DLD1 (cell line): ENCODE data around the gene SGK2.

ENCODE experiments used
- in situ Hi-C: cut with HindIII; loops from 2 replicates; pipeline ENCODE4 v1.10.0; 2017; ENCODE audit warnings: low sequenced_read_pairs

Gene SGK2

DNA sequence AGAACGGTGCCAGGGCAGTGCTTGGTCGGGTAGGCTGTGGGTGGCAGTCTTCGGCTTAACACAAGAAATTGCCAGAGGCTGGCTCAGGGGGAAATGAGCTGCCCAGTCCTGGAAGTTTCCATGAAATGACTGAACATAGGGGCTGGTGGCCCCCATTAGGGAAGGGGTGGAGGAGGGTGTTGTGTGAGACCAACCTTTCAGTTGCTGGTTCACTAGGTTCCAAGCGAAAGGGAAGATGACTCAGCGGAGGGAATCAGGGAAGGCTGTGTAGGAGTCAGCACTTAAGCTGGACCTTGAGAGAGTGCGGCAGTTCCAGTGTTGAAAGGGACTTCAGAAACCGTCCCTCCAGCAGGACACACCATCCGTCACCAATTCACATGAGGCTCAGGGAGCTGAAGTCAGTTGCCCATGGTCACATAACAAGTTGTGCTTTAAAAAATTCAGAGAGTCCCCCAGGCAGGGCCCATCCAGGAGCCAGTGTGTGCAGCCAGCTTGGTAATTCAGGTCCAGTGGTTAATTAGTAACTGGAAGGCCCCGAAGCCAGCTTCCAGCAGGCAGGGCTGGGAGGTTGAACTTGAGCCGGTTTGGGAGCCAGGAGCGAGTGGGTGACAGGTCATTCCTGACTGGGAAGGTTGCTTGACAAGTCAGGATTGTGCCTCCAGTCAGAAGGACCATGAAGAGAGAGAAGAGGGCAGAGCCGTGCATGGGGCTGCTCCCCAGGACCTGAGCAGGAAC is at the start of gene SGK2:
Gene SGK2, plus strand, starts transcription at position 616 of the 735 bp plus-strand sequence. CDS start 7,469 bp downstream, outside the sequence.
- in situ Hi-C loops: no loop called here

DNA sequence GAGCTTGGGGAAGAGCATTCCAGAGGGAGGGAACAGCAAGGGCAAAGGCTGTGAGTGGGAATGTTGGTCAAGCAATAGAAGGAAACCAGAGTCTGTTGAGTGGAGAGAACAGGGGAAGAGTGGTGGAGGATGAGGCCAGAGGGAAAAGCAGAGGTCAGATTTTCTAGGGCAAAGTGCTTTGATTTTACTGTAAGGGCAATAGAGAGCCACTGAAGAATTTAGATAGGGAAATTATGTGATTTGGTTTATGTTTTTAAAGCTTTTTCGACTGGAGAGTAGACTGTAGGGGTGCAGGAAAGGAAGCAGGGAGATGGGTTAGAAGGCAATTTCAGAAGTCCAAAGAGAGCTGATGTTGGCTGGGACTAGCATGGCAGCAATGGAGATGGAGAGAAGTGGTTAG is 46.9 kb upstream of the SGK2 start:
- in situ Hi-C loops: no loop called here

GRCh38 chr20:43513372-43513930 is 45.4 kb upstream of the SGK2 start:
- in situ Hi-C loops: no loop called here

GRCh38 chr20:43513931-43514647 is 44.7 kb upstream of the SGK2 start:
- in situ Hi-C loops: no loop called here

- in situ Hi-C loops: no loop called here
Observed at GRCh38 chr20:43514648-43514999, 44.2 kb upstream of the SGK2 start.

- in situ Hi-C loops: no loop called here
Observed at GRCh38 chr20:43515628-43516027, 43.2 kb upstream of the SGK2 start.

GRCh38 chr20:43516251-43516824 is 42.5 kb upstream of the SGK2 start:
- in situ Hi-C loops: no loop called here

DNA sequence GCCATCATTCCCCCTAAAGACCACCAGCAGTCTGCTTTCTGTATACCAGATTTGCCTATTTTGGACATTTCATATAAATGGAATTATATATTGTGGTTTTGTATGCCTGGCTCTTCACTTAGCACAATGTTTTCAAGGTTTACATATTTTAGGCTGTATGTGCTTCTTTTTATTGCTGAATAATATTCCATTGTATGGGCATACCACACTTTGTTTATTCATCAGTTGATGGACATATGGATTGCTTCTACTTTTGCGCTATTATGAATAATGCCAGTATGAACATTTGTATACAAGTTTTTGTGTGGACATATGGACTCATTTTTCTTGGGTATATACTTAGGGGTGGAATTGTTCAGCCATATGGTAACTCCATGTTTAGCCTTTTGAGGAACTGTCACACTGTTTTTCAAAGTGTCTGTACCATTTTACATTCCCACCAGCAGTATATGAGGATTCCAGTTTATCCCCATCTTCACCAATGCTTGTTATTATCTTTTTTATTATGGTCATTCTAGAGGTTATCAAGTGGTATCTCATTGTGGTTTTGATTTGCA is 38.7 kb upstream of the SGK2 start:
- in situ Hi-C loops: no loop called here

- in situ Hi-C loops: no loop called here
Observed at GRCh38 chr20:43525021-43525420, 33.8 kb upstream of the SGK2 start.

GRCh38 chr20:43528258-43528875 is 30.5 kb upstream of the SGK2 start:
- in situ Hi-C loops: no loop called here

GRCh38 chr20:43529051-43529450 is 29.8 kb upstream of the SGK2 start:
- in situ Hi-C loops: no loop called here

- in situ Hi-C loops: no loop called here
Observed at GRCh38 chr20:43529457-43530153, 29.2 kb upstream of the SGK2 start.

DNA sequence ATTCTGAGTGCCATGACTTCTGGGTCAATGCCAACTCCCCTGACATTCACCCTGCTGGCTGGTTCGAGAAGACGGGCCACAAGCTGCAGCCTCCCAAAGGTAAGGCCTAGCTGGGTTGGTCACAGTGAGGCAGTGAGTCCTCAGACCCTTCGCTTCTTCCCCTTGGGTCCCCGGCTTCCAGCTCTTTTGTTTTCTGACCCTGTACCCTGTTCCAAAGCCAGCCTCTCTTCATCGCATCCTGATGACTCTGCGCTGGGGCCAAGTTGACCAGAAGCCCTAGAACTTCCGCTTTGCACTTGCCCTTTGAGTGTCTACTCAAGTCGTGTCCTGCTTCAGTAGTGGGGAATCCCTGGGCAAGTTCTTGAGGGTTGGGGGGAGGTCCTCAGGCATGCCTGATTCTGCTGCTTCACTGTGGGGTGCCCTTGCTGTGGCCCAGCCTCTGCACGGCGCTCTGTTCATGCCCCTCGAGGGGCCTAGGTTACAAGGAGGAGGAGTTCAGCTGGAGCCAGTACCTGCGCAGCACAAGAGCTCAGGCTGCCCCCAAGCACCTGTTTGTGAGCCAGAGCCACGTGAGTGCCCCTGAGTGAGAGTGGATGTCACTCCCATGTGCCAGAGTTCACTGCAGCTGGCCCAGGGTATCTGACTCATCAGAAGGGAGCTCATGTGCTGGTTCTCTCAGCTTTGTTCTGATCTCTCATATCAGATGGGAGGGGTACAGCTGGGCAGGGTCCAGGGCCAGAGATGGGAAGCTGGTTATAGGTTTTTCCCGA is 28.3 kb upstream of the SGK2 start:
- in situ Hi-C loops: no loop called here

GRCh38 chr20:43531091-43531443 is 27.8 kb upstream of the SGK2 start:
- in situ Hi-C loops: no loop called here

DNA sequence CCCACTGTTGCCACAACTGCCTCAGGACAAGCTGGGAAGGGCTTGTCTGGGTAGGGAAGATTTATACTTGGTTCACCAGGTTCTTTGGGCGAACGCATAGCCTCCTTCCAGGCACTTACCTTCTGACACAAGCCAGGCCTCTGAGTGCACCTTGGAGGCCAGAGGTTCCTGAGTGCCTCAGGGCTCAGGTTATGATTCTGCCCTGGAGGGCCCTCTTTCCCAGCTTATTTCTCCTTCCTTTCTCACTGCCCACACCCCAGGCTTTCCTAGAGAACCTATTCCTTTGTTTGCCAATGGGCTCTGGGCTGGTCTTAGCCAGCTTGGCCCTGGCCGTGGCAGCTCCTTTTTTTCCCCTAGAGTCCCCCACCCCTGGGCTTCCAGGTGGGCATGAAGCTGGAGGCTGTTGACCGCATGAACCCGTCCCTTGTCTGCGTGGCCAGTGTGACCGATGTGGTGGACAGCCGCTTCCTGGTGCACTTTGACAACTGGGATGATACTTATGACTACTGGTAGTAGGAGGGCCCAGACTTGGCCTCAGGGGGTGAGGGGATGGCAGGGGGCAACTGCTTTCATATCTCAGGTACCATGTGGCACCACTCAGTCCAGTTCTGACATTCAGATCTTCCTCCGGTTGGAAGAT is 26.3 kb upstream of the SGK2 start:
- in situ Hi-C loops: no loop called here

DNA sequence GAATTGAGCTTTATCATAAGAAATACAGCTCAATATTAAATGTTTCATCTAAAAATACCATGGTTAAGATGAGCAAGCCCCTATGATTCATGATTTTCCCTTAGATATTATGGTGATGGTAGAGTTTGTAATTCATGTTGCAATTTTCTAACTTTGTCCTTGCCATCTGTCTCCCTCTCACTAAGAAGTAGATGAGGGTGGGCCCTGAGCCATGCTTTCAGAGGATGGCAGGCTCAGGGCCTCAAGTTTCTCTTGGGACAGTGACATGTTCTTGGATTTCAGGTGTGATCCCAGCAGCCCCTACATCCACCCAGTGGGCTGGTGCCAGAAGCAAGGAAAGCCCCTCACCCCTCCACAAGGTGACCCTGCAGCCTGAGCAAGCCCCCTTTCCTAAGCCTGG is 25.8 kb upstream of the SGK2 start:
- in situ Hi-C loops: no loop called here

GRCh38 chr20:43534016-43534415 is 24.8 kb upstream of the SGK2 start:
- in situ Hi-C loops: no loop called here

DNA sequence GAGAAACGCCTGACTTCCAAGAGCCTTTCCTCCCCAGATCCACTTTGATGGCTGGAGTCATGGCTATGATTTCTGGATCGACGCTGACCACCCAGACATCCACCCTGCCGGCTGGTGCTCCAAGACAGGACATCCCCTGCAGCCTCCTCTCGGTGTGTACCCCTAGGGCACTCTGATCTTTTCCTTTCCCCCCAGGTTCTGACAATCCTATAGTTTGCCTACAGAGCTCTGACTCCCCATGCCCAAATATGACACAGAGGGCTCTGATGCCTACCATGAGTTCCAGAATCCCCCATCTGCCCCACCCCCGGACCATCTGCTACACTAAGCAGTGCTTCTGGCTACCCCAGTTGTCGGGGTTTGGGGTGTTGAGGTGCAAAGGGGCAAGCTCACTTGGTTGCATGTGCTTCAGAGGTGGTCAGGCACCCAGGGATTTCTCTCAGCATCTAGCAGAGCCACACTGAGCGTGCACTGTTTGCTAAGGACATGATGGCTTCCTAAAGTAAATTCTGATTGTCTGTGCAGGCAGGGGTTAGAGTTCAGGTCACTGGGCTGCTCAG is 24.0 kb upstream of the SGK2 start:
- in situ Hi-C loops: no loop called here

DNA sequence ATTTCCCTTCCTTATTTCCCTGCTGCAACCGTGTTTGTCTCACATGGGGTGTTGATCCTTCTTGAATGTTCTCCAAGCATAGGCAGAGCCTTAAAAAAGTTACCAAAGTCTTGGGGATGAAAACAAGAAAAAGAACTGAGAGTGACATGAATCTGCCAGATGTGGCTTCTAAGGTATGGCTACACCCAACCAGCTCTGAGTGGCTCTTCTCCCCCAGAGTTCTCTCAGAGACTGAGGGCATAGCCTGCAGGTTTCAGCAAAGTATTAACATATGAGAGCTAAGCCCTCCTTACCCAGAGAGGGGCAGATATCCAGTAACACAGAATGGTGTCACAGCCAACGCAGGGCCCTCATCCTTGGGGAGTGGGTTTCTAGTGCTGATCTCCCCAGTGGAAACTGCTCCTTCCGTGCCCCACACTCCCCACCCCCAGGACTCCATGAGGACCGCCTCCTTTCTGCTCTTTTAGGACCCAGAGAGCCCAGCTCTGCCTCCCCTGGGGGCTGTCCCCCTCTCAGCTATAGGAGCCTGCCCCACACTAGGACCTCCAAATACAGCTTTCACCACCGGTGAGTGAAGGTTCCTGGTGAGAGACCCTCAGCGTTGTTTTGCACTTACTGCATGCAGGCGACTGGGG is 23.3 kb upstream of the SGK2 start:
- in situ Hi-C loops: no loop called here
